A673 (cell line): ENCODE data around the gene KRT4.

Experiments used
- CTCF ChIP-seq: fragments of 300-800, 200-600 bp; sonication (generic); conservative IDR thresholded peaks from 2 replicates; pipeline ENCODE4 v1.5.1; 2017; ENCODE audit warnings: low read depth, mild to moderate bottlenecking, antibody characterized with exemption, low read length, moderate library complexity, mixed read lengths
- EZH2 ChIP-seq: fragments of 200-600 bp; sonication (generic); IDR thresholded peaks from 2 replicates; pipeline ENCODE4 v1.6.1; 2017; ENCODE audit warnings: borderline replicate concordance, low read depth, mild to moderate bottlenecking, mixed read lengths, antibody characterized with exemption, low read length; ENCODE audit not compliant: poor library complexity, severe bottlenecking

- TF ChIP-seq CTCF (no peak), EZH2 (no peak)
Observed at GRCh38 chr12:52757449-52758176, 56.3 kb downstream of the KRT4 start.
